SJSA1 (cell line): Measurements from ENCODE around the gene PTOV1. TPM values are rescaled to one million over a fixed set of nuclear protein-coding genes. Genes with fewer than 3 reads are reported as not detected.

Source experiments
- DNase-seq, 2 experiments: peaks; one replicate each; pipeline ENCODE4 v3.0.0-alpha.2; 2015 to 2020; ENCODE audit warnings: low spot score in 2 of 2, low read depth in 1 of 2
- H3K27ac ChIP-seq: fragments of 250-450 bp; sonication (Bioruptor Pico); 2 replicates; pipeline ENCODE4 v1.5.1; 2020; ENCODE audit warnings: mild to moderate bottlenecking, moderate library complexity
- H3K27me3 ChIP-seq: fragments of 250-450 bp; sonication (Bioruptor Pico); replicated peaks from 2 replicates; pipeline ENCODE4 v1.5.1; 2020; ENCODE audit warnings: mild to moderate bottlenecking, moderate library complexity
- H3K36me3 ChIP-seq: fragments of 250-450 bp; sonication (Bioruptor Pico); 2 replicates; pipeline ENCODE4 v1.5.1; 2020; ENCODE audit warnings: mild to moderate bottlenecking
- H3K4me1 ChIP-seq: fragments of 250-450 bp; sonication (Bioruptor Pico); replicated peaks from 2 replicates; pipeline ENCODE4 v1.6.1; 2021; ENCODE audit warnings: mild to moderate bottlenecking
- H3K4me3 ChIP-seq: fragments of 250-450 bp; sonication (Bioruptor Pico); 2 replicates; pipeline ENCODE4 v1.5.1; 2020; ENCODE audit warnings: mild to moderate bottlenecking
- H3K9me3 ChIP-seq: fragments of 250-450 bp; sonication (Bioruptor Pico); replicated peaks from 2 replicates; pipeline ENCODE4 v1.5.1; 2020; ENCODE audit warnings: mild to moderate bottlenecking
- total RNA-seq: library from RNA; depleted of rRNA; stranded (reverse); fragments of >200 nt; shearing (Covaris generic); gene quantifications from 2 replicates; pipeline ENCODE4 v1.2.3, GENCODE V29; 2014

The PTOV1 gene
- total RNA-seq, 1 experiment from 2014 or later: 98.0 TPM

- Histone ChIP-seq H3K4me3 (no peak overlapping the region), H3K27ac (no peak overlapping the region), H3K4me1 (peaks cover 11% of the 10 kb centered on the region), H3K9me3 (no peaks in the 10 kb centered on the region), H3K36me3 (no peaks in the 10 kb centered on the region), H3K27me3 (no peaks in the 10 kb centered on the region)
- DNase-seq: no peak
These were observed 41.8 kb downstream of the PTOV1 start for GRCh38 chr19:49892716-49893115.

- no peaks in the 10 kb centered on the region for H3K36me3 ChIP-seq
- H3K27ac ChIP-seq: no peak overlapping the region
- no peaks in the 10 kb centered on the region for H3K9me3 ChIP-seq
- no peak overlapping the region for H3K4me3 ChIP-seq
- DNase-seq: no peak
- no peaks in the 10 kb centered on the region for H3K27me3 ChIP-seq
- peaks cover 15% of the 10 kb centered on the region for H3K4me1 ChIP-seq
These were observed 43.2 kb downstream of the PTOV1 start for GRCh38 chr19:49894011-49894664.

GRCh38 chr19:49894879-49895565 lies 44.1 kb downstream of the PTOV1 start:
- Histone ChIP-seq H3K27me3 (no peaks in the 10 kb centered on the region), H3K4me3 (no peak overlapping the region), H3K4me1 (peaks cover 15% of the 10 kb centered on the region), H3K36me3 (no peaks in the 10 kb centered on the region), H3K9me3 (no peaks in the 10 kb centered on the region), H3K27ac (no peak overlapping the region)
- DNase-seq: no peak

DNA sequence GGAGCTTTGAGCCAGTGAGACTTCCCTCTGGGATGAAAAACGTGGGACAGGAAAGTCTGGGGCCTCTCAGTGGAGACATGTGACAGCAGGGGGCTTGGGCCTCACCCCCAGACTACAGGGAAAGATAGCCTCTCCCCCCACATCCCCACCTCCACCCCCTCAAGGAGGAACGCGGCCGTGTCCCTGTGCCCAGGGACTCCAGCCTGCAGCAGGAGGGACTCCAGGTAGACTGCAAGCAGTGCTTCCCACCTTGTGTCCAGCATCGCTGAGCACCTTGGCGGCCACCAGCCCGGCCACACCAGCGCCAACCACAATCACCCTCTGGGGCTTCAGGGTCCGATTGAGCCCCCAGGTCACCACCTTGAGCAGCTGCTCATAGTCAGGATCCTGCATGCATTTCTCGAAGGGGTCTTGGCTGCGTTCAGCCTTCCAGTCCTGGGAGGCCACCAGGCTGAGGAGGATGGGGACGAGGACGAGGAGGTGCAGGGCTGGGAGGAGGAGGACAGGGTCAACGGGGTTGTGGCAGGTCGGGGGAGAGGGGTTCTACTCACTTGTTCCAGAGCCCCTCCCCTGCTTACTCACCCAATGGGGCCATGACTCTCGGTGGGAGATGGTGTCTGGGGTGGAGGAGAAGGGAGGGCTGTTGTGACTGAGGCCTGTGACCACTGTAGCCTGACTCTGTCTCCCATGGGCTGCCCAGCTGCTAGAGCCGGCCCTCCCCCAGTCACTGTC lies 44.8 kb downstream of the PTOV1 start:
- DNase-seq: no peak

GRCh38 chr19:49896863-49897621 lies 46.1 kb downstream of the PTOV1 start, which contains the start of gene IL4I1:
Gene IL4I1 (minus strand): TSS chr19:49896887. CDS start chr19:49896160, 727 bp downstream.
- Histone ChIP-seq H3K27ac (peak within 1 kb of the TSS; percentile 17; the same call in 1 of the 2 replicates), H3K27me3 (no peaks in the 10 kb centered on the region), H3K4me1 (peaks cover 15% of the 10 kb centered on the region), H3K36me3 (no peaks in the 10 kb centered on the region), H3K9me3 (no peaks in the 10 kb centered on the region), H3K4me3 (no peak within 1 kb of the TSS)
- no peak for DNase-seq

More for the DNA sequence above, 44.8 kb downstream of the PTOV1 start:
- Histone ChIP-seq H3K4me3 (no peak overlapping the region), H3K27ac (no peak overlapping the region), H3K27me3 (no peaks in the 10 kb centered on the region), H3K4me1 (peaks cover 15% of the 10 kb centered on the region), H3K9me3 (no peaks in the 10 kb centered on the region), H3K36me3 (no peaks in the 10 kb centered on the region)

- DNase-seq: no peak
- Histone ChIP-seq H3K36me3 (peaks cover 35% of the 10 kb centered on the region), H3K4me1 (no peaks in the 10 kb centered on the region), H3K27me3 (no peaks in the 10 kb centered on the region), H3K4me3 (no peak overlapping the region), H3K9me3 (no peaks in the 10 kb centered on the region), H3K27ac (no peak overlapping the region)
These were observed 53.2 kb downstream of the PTOV1 start for GRCh38 chr19:49904136-49904535.

DNA sequence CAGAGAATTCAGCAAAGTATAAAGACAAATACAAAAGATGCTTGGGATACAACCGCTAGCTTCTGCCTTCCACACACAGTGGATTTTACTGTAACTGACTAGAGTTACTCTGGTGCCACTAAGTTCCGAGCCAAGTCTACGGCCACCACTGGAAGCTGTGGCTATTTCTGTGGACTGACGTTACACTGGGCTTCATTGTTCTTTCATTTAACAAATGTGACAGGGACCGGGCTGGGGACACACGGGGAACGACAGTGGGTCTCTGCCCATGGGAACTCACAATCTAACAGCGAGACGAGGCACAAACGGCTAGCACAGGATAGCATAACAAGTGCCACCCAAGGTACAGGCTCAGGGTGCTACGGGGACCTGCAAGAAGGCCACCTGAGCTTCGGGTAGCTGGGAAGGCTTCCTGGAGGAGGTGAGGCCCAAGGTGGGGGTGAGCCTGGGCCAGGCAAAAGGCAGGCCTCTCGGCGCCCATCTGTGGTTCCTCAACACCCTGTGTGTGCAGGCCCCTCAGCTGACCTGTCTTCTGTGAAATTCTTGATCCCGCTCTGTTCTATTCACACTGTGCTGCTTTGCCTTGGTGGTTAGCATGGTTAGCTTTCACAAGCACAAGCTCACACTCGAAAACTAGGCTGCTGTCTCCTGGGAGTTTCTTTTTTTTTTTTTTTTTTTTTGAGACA lies 56.1 kb downstream of the PTOV1 start:
- DNase-seq: no peak
- no peak overlapping the region for H3K27ac ChIP-seq
- H3K4me3 ChIP-seq: no peak overlapping the region
- H3K9me3 ChIP-seq: no peaks in the 10 kb centered on the region
- no peaks in the 10 kb centered on the region for H3K4me1 ChIP-seq
- H3K27me3 ChIP-seq: no peaks in the 10 kb centered on the region
- peaks cover 59% of the 10 kb centered on the region for H3K36me3 ChIP-seq

DNA sequence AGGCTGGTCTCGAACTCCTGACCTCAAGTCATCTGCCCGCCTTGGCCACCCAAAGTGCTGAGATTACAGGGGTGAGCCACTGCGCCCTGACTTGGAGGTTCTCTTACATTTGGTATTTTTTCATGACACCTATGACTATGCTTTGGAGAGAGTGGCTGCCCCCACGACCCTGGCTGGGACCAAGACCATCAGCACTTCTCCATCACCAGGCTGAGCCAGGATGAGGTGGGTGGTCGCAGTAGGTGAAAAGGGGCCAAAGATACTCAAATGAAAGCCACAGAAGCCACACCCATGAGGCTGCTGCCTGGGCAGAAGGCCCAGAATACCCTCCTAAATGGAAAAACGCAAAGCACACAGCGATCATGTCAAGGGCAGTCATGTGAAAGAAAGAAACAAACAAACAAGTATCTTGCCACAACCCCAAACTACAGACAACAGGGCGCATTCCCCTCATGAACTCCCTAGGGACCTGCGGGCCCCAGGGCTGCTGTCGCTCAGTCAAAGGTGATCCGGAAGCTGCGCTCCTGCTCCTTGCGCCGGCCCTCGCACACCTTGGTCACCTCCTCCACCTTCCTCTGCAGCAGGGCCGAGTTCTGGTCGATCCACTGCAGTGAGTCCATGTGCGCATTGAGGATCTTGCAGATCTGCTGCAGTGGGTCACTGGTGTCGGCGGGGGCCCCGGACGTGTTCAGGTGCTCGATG lies 56.9 kb downstream of the PTOV1 start:
- Histone ChIP-seq H3K9me3 (no peaks in the 10 kb centered on the region), H3K36me3 (peaks cover 67% of the 10 kb centered on the region), H3K4me3 (no peak overlapping the region), H3K27ac (no peak overlapping the region), H3K4me1 (no peaks in the 10 kb centered on the region), H3K27me3 (no peaks in the 10 kb centered on the region)
- DNase-seq: no peak

DNA sequence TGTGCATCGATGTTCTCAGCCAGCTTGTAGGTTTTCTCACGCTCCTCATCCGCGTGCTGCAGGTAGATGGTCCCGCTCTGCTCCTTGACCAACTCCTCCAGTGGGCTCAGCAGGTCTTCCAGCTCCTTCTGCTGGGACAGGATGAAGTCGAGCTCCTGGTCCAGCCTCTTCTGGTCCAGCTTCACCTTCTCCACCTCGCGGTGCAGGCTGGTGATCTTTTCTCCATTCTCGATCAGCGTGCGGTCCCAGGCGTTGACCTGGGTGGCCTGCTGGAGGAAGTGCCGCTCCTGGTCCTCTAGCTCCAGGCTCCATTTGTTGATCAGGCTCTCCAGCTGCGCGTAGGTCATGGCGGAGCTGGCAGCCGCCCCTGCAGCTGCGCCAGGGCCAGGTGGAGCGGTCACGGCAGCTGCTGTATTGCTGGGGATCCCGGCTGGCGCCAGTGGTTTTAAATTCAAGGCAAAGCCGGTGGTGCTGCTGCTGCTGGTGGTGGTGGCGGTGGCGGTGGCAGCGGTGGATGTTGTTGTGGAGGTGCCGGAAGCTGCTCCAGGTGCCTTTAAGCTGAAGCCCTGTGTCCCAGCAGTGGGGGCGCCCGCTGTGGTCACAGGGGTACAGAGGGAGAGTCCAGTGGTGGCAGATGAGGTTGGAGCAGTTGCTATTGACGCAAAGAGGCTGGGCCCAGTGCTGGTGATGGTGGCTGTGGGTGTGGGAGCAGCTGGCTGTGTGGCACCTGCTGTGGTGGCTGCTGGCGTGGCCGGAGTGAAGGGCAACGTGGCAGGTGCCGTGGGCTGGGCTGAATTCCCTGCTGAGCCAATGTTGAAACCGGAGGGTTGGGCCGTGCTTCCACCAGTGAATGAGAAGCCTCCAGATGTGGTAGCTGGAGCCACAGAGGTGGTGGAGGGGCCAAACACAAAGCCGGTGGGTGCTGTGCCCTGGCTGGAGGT lies 57.8 kb downstream of the PTOV1 start:
- DNase-seq: no peak
- Histone ChIP-seq H3K4me1 (no peaks in the 10 kb centered on the region), H3K9me3 (no peaks in the 10 kb centered on the region), H3K4me3 (no peak overlapping the region), H3K27ac (no peak overlapping the region), H3K36me3 (peaks cover 75% of the 10 kb centered on the region), H3K27me3 (no peaks in the 10 kb centered on the region)

DNA sequence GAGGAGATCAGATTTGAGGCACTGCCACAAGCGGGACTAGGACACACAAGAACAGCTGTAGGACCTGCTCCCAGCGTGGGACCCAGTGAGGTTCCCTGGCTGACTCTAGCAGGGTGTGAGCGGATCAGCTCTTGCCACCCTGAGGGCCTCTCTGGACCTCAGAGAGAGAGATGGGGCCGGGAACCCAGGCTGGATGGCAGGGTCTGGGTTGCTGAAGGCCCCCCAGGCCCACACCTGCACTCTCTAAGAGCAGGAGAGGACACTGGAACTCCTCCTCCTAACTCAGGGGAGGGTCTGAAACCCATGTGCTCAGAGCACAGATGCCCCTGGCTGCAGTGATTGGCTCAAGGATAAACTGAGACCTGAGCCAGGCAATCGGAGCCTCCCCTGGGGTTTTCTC lies 59.2 kb downstream of the PTOV1 start:
- Histone ChIP-seq H3K27me3 (no peaks in the 10 kb centered on the region), H3K4me3 (no peak overlapping the region), H3K4me1 (no peaks in the 10 kb centered on the region), H3K27ac (no peak overlapping the region), H3K36me3 (peaks cover 88% of the 10 kb centered on the region), H3K9me3 (no peaks in the 10 kb centered on the region)
- DNase-seq: no peak
